NCI-H2171 (cell line): ENCODE results near the gene CFD.
"Not testable (repeated sequence)": the region's sequence is repeated elsewhere in the genome, so short reads cannot be mapped to it uniquely, and the experiment has no call there.

Experiments
- DNase-seq: peaks from one replicate; lab custom pipeline; 2025; lab: John Stamatoyannopoulos, UW

The CFD gene

GRCh38 chr19:825897-826644, 33.4 kb upstream of the CFD start:
- no peak for DNase-seq

GRCh38 chr19:827314-827709, 32.2 kb upstream of the CFD start:
- DNase-seq = no peak

- DNase-seq = no peak
Measured at GRCh38 chr19:827710-828321, 31.6 kb upstream of the CFD start, which contains the start of gene AZU1. TSS of gene AZU1 (plus strand) at chr19:827837. CDS start at chr19:827847, 10 bp downstream.

GRCh38 chr19:829129-829758, 30.2 kb upstream of the CFD start:
- no peak for DNase-seq

- DNase-seq = no peak
Measured at GRCh38 chr19:831407-832369, 27.8 kb upstream of the CFD start.

- DNase-seq = no peak
Measured at GRCh38 chr19:834216-834615, 25.2 kb upstream of the CFD start.

- no peak for DNase-seq
Measured at GRCh38 chr19:835210-835810, 24.2 kb upstream of the CFD start.

GRCh38 chr19:840519-841206, 18.8 kb upstream of the CFD start, which contains the start of gene PRTN3:
TSS of gene PRTN3 (plus strand) at chr19:840999. CDS start at chr19:841009, 10 bp downstream.
- DNase-seq = no peak

- not testable (repeated sequence) for DNase-seq
Measured at GRCh38 chr19:842802-843179, 16.7 kb upstream of the CFD start.

- no peak for DNase-seq
Measured at GRCh38 chr19:843180-843835, 16.2 kb upstream of the CFD start.

GRCh38 chr19:843836-844545, 15.5 kb upstream of the CFD start:
- peak; percentile 33 for DNase-seq

- DNase-seq = no peak
Measured at GRCh38 chr19:844546-844971, 14.9 kb upstream of the CFD start.

GRCh38 chr19:845707-846521, 13.6 kb upstream of the CFD start:
- DNase-seq = no peak

- no peak for DNase-seq
Measured at GRCh38 chr19:848386-848921, 11.0 kb upstream of the CFD start.

- DNase-seq = not testable (repeated sequence)
Measured at GRCh38 chr19:849195-849594, 10.3 kb upstream of the CFD start.

- DNase-seq = no peak
Measured at GRCh38 chr19:850221-850978, 9.1 kb upstream of the CFD start.

- DNase-seq = no peak
Measured at GRCh38 chr19:850979-851335, 8.5 kb upstream of the CFD start.
